Sigmoid colon (tissue), 4 donors: ENCODE results near the gene SMYD1.

Experiments used
- CTCF ChIP-seq, 4 experiments: fragments of 450-650 bp in 3 of 4; fragments of 200-600 bp in 1 of 4; IDR thresholded peaks; one replicate each; pipeline ENCODE4 v1.5.1; 2016 to 2019; ENCODE audit warnings: antibody characterized with exemption in 4 of 4, mild to moderate bottlenecking in 3 of 4, moderate library complexity in 2 of 4
- EP300 ChIP-seq, 4 donors: sonication (generic); formaldehyde crosslinking; IDR thresholded peaks; one replicate each; pipeline ENCODE4 v1.6.1; 2017; ENCODE audit warnings: antibody characterized with exemption in 4 of 4

DNA sequence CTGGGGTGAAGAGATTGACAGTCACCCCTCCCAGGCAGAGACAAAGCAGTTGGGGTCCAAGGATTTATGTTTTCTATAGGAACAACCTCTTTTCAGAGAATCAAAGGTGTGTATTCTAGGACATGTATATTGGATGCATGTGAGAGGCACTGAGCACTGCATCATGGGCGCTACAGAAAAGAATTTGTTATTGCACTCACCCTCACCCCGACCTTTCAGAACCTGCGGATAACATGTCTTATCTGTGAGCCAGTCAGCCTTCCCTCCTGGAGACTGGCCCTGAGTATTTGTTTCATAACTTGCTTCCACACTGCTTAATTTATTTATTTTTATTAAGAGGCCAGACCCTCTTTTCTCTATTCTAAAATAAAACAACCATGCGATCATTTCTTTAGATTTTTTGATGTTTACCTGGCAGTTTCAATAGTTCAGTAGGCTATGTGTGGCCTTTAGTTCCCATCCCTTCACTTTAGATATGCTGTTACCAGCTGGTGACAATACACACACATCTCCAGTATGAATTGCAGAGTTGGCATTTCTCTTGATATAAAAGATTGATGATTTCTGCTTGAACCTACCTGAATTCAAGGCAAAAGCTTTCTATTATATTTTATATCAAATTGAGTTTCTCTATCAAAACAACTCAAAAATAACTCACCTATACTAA, 30.4 kb downstream of the SMYD1 start:
- TF ChIP-seq CTCF (IDR thresholded peaks at IDR 0.05) (no peak), EP300 (IDR thresholded peaks at IDR 0.05) (no peak)
